ENCODE measurements around the gene MAST4. TPM values are rescaled to one million over a fixed set of nuclear protein-coding genes. Genes with fewer than 3 reads are reported as not detected.

The MAST4 gene
- total RNA-seq, 2 donors from 2014 or later = 36.8 to 45.7 TPM

- Histone ChIP-seq H3K27me3 (replicated peaks; ENCODE audit: insufficient read depth) (no peaks in the 10 kb centered on the region), H3K36me3 (no peaks in the 10 kb centered on the region), H3K27ac (no peak overlapping the region), H3K4me3 (no peak overlapping the region), H3K9me3 (no peaks in the 10 kb centered on the region), H3K4me1 (replicated peaks) (no peaks in the 10 kb centered on the region)
- TF ChIP-seq POLR2A (IDR thresholded peaks at IDR 0.05) (no peak), CTCF (IDR thresholded peaks at IDR 0.05) (no peak), POLR2AphosphoS5 (IDR thresholded peaks at IDR 0.05) (no peak)
- WGBS = 92% methylated on average over 2 of the region's 2 CpGs
- intact Hi-C loops (cut with DNase I) = no loop called here
- DNase-seq (ENCODE audit: low spot score) = no peak
Observed at GRCh38 chr5:66793049-66793448, 196.9 kb downstream of the MAST4 start.

GRCh38 chr5:66795682-66796081 is 199.5 kb downstream of the MAST4 start:
- intact Hi-C loops (cut with DNase I) = no loop called here
- DNase-seq (ENCODE audit: low spot score) = no peak
- Histone ChIP-seq H3K27ac (no peak overlapping the region), H3K36me3 (no peaks in the 10 kb centered on the region), H3K9me3 (no peaks in the 10 kb centered on the region), H3K4me1 (replicated peaks) (no peaks in the 10 kb centered on the region), H3K27me3 (replicated peaks; ENCODE audit: insufficient read depth) (no peaks in the 10 kb centered on the region), H3K4me3 (no peak overlapping the region)
- no peak for TF ChIP-seq POLR2A (IDR thresholded peaks at IDR 0.05)
- TF ChIP-seq POLR2AphosphoS5 (IDR thresholded peaks at IDR 0.05) = no peak
- WGBS = 94% methylated on average over 1 of the region's 1 CpG

- intact Hi-C loops (cut with DNase I) = no loop called here
- WGBS = 78% methylated on average over 9 of the region's 9 CpGs
- Histone ChIP-seq H3K4me3 (no peak overlapping the region), H3K36me3 (no peaks in the 10 kb centered on the region), H3K9me3 (no peaks in the 10 kb centered on the region), H3K4me1 (replicated peaks) (no peaks in the 10 kb centered on the region), H3K27me3 (replicated peaks; ENCODE audit: insufficient read depth) (no peaks in the 10 kb centered on the region), H3K27ac (no peak overlapping the region)
- no peak for TF ChIP-seq POLR2A (IDR thresholded peaks at IDR 0.05)
- TF ChIP-seq POLR2AphosphoS5 (IDR thresholded peaks at IDR 0.05) = no peak
- DNase-seq (ENCODE audit: low spot score) = no peak
Observed at GRCh38 chr5:66796305-66797292, 200.4 kb downstream of the MAST4 start.

DNA sequence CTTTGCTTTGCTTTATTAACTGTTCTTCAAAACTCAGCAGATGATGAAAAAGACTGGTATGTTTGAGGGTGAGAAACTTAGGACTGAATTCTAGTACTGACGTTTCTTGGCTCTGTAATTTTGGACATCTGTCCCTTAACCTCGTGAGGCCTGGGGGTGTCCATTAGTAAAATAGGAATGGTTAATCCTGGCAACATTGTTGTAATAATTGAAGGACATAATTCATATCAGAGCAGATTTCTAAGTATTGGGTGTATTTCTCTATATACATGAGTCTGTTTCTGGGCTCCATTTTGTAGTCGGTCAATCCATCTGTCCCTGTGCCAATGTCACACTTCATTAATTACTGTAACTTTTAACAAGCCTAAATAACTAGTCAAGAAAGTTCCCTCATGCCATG is 206.7 kb downstream of the MAST4 start:
- no peak for DNase-seq (ENCODE audit: low spot score)
- TF ChIP-seq POLR2AphosphoS5 (IDR thresholded peaks at IDR 0.05) (no peak), POLR2A (IDR thresholded peaks at IDR 0.05) (no peak), CTCF (IDR thresholded peaks at IDR 0.05) (no peak)
- WGBS = 76% methylated on average over 3 of the region's 3 CpGs
- H3K36me3 ChIP-seq = no peaks in the 10 kb centered on the region
- no peaks in the 10 kb centered on the region for H3K27me3 ChIP-seq (replicated peaks; ENCODE audit: insufficient read depth)
- intact Hi-C loops (cut with DNase I) = no loop called here
- H3K4me1 ChIP-seq (replicated peaks) = no peaks in the 10 kb centered on the region
- H3K4me3 ChIP-seq = no peak overlapping the region
- H3K9me3 ChIP-seq = no peaks in the 10 kb centered on the region
- H3K27ac ChIP-seq = no peak overlapping the region

DNA sequence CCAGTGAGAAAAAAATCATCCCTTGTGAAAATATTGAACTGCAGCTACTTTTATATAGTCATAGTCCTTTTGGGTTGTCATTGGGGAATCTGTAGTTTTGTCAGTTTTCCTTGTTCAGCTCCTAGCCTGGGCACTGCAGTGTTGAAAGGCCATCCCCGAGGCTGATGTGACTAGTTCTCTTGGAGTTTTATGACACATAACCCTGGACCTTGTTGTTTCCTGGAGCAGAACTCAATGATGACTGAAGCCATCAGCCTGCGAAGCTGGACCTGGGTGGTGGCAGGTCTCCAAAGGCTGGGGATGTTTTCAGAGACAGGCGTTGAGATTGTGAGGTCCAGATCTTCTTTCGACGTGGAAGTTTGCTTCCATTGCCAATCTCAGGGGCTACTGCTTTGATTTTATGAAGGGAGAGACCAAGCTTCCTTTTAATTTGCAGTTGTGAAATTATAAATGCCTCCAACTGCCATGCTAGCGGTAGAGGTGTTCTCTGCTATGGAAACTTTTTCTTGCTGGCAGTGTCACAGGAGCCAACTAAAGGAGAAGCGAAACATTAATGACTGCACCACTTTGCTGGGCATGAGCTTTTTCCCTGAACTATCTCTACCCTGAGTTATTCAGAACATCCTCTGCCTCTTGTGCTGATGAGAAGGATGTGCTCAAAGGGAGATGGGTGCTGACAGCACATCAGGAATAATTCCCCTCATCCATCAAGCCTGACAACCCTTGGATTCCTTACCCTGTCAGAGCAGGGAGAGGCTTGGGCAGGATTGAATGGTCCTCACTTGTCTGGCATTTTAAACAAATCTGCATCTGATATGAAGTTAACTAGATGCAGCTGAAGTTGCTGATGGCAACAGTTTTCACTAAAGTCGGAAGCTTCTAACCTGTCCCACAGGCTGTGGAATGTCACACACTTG is 209.6 kb downstream of the MAST4 start:
- no peak for DNase-seq (ENCODE audit: low spot score)
- Histone ChIP-seq H3K9me3 (no peaks in the 10 kb centered on the region), H3K4me3 (no peak overlapping the region), H3K27ac (no peak overlapping the region), H3K4me1 (replicated peaks) (no peaks in the 10 kb centered on the region), H3K27me3 (replicated peaks; ENCODE audit: insufficient read depth) (no peaks in the 10 kb centered on the region), H3K36me3 (no peaks in the 10 kb centered on the region)
- TF ChIP-seq POLR2A (IDR thresholded peaks at IDR 0.05) (no peak), CTCF (IDR thresholded peaks at IDR 0.05) (no peak), POLR2AphosphoS5 (IDR thresholded peaks at IDR 0.05) (no peak)
- 86% methylated on average over 8 of the region's 8 CpGs for WGBS
- intact Hi-C loops (cut with DNase I) = no loop called here
